Parathyroid adenoma (tissue), 2 donors: ENCODE data around the gene KCNJ15.
A peak's percentile ranks its signal among the peaks of the same experiment; 100 is the strongest.
"Not testable (repeated sequence)": the region's sequence is repeated elsewhere in the genome, so short reads cannot be mapped to it uniquely, and the experiment has no call there.

Experiments used
- H2AFZ ChIP-seq: fragments of 300-600 bp; sonication (generic); one replicate; pipeline ENCODE4 v1.7.0; 2017; ENCODE audit warnings: antibody characterized with exemption, mild to moderate bottlenecking
- H3K27ac ChIP-seq: fragments of 300-600 bp; sonication (generic); one replicate; pipeline ENCODE4 v1.7.0; 2017
- H3K27me3 ChIP-seq: fragments of 300-600 bp; sonication (generic); one replicate; pipeline ENCODE4 v1.7.0; 2017; ENCODE audit warnings: low read length; ENCODE audit not compliant: control insufficient read depth, insufficient read depth
- H3K36me3 ChIP-seq: fragments of 300-600 bp; sonication (generic); one replicate; pipeline ENCODE4 v1.7.0; 2017; ENCODE audit warnings: low read length; ENCODE audit not compliant: control insufficient read depth, insufficient read depth
- H3K4me1 ChIP-seq: fragments of 300-600 bp; sonication (generic); one replicate; pipeline ENCODE4 v1.7.0; 2017; ENCODE audit warnings: control low read depth
- H3K4me2 ChIP-seq: fragments of 300-600 bp; sonication (generic); one replicate; pipeline ENCODE4 v1.7.0; 2017; ENCODE audit warnings: low read length
- H3K4me3 ChIP-seq: fragments of 300-600 bp; sonication (generic); one replicate; pipeline ENCODE4 v1.7.0; 2017; ENCODE audit warnings: low read depth, low read length
- H3K79me2 ChIP-seq: fragments of 300-600 bp; sonication (generic); one replicate; pipeline ENCODE4 v1.7.0; 2017; ENCODE audit warnings: control low read depth
- H3K9ac ChIP-seq: fragments of 300-600 bp; sonication (generic); one replicate; pipeline ENCODE4 v1.7.0; 2017; ENCODE audit warnings: mild to moderate bottlenecking
- H3K9me3 ChIP-seq: fragments of 300-600 bp; sonication (generic); one replicate; pipeline ENCODE4 v1.7.0; 2017; ENCODE audit warnings: low read length; ENCODE audit not compliant: control insufficient read depth
- CTCF ChIP-seq: fragments of 300-600 bp; sonication (generic); IDR thresholded peaks from one replicate; pipeline ENCODE4 v1.7.0; 2017; ENCODE audit warnings: antibody characterized with exemption, mild to moderate bottlenecking
- donor health status: primary hyperparathyroidism.

The KCNJ15 gene

GRCh38 chr21:38243732-38244406, 12.9 kb upstream of the KCNJ15 start:
- H3K27ac ChIP-seq, result no peak overlapping the region
- H3K9me3 ChIP-seq, result no peaks in the 10 kb centered on the region
- H3K4me1 ChIP-seq, result no peaks in the 10 kb centered on the region
- no peaks in the 10 kb centered on the region for H3K36me3 ChIP-seq
- peak overlapping the region; percentile 15 for H3K4me2 ChIP-seq
- TF ChIP-seq CTCF, result no peak
- no peaks in the 10 kb centered on the region for H3K27me3 ChIP-seq
- H3K9ac ChIP-seq, result no peak overlapping the region
- no peak overlapping the region for H3K4me3 ChIP-seq
- no peaks in the 10 kb centered on the region for H3K79me2 ChIP-seq
- H2AFZ ChIP-seq, result no peak overlapping the region

- peak overlapping the region; percentile 15 for H3K4me2 ChIP-seq
- no peaks in the 10 kb centered on the region for H3K27me3 ChIP-seq
- H3K79me2 ChIP-seq, result no peaks in the 10 kb centered on the region
- H3K4me3 ChIP-seq, result no peak overlapping the region
- H3K27ac ChIP-seq, result no peak overlapping the region
- no peaks in the 10 kb centered on the region for H3K9me3 ChIP-seq
- H2AFZ ChIP-seq, result no peak overlapping the region
- no peaks in the 10 kb centered on the region for H3K4me1 ChIP-seq
- no peak for TF ChIP-seq CTCF
- H3K36me3 ChIP-seq, result no peaks in the 10 kb centered on the region
- no peak overlapping the region for H3K9ac ChIP-seq
Measured at GRCh38 chr21:38244407-38244787, 12.4 kb upstream of the KCNJ15 start.

- Histone ChIP-seq H3K27ac (no peak overlapping the region), H3K79me2 (no peaks in the 10 kb centered on the region), H3K9me3 (no peaks in the 10 kb centered on the region), H3K27me3 (no peaks in the 10 kb centered on the region), H3K4me3 (no peak overlapping the region), H2AFZ (no peak overlapping the region), H3K9ac (no peak overlapping the region), H3K4me1 (no peaks in the 10 kb centered on the region), H3K36me3 (no peaks in the 10 kb centered on the region), H3K4me2 (no peak overlapping the region)
- no peak for TF ChIP-seq CTCF
Measured at GRCh38 chr21:38244885-38245869, 11.6 kb upstream of the KCNJ15 start.

- H3K9me3 ChIP-seq, result no peaks in the 10 kb centered on the region
- no peak overlapping the region for H3K27ac ChIP-seq
- H3K9ac ChIP-seq, result no peak overlapping the region
- no peak for TF ChIP-seq CTCF
- H3K4me3 ChIP-seq, result no peak overlapping the region
- no peak overlapping the region for H3K4me2 ChIP-seq
- no peaks in the 10 kb centered on the region for H3K79me2 ChIP-seq
- H2AFZ ChIP-seq, result no peak overlapping the region
- H3K4me1 ChIP-seq, result no peaks in the 10 kb centered on the region
- no peaks in the 10 kb centered on the region for H3K27me3 ChIP-seq
- no peaks in the 10 kb centered on the region for H3K36me3 ChIP-seq
Measured at GRCh38 chr21:38246511-38246910, 10.3 kb upstream of the KCNJ15 start.

GRCh38 chr21:38247054-38247453, 9.7 kb upstream of the KCNJ15 start:
- H3K4me2 ChIP-seq, H3K9ac ChIP-seq, H3K36me3 ChIP-seq, H3K79me2 ChIP-seq, H3K27ac ChIP-seq, H3K4me3 ChIP-seq, H3K4me1 ChIP-seq, H2AFZ ChIP-seq, H3K27me3 ChIP-seq, H3K9me3 ChIP-seq: not testable (repeated sequence)
